Activated CD4-positive, CD25-positive, alpha-beta regulatory T cell treated with anti-CD3 and anti-CD28 coated beads, Interleukin-2, amount 50 U/mL, for 16 hours (primary cell): Measurements from ENCODE around the gene DNM3.

Source experiments
- DNase-seq: peaks from one replicate; pipeline ENCODE4 v3.0.0-alpha.2; 2020; ENCODE audit warnings: low read depth, low spot score

DNM3 gene

DNA sequence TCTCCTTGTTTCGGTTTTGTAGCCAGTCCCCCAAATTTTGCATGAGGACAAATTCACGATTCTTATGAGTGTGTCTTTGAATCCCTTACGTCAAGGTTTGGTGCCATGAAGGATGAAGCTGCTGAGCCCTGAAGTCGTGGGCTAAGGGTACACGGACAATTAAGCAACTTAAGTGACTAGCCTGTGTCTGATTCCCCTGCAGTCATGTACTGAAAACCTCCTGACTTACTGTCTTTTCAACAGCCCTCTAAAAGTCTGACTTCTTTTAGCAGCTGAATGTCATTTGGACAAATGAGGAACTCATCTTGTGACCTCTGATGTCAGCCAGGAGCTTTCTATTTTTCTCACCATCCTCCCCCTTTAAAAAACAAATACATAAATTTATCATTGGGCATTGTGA, 552.1 kb downstream of the DNM3 start:
- no peak for DNase-seq

DNA sequence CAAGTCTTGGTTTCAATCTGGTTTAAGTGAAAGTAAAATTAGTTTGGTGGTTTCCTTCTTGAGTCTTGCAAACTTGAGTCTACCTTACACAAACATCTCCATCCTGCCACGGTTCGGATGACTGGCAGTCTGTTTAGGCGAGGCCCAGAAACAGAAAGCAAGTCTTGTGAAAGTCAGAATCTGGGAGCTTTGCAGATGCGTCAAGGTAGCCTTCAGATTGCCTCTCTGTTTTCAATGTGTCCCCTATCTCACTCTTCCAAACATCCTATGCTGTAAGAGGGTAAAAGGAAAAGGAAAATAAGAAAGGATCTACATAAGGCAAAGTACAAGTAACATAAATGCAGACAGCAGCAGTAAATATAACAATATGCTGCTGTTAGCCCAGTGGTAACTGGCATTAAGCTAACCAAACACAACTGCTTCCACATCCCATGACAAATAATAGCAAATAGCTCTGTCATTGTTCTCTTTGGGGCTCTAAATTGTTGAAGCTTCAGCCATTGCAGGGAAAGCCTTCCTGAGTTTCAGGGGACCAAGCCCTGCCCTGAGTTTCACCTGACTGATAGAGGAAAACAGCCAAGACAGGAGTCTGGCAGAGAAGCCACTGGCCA, 552.9 kb downstream of the DNM3 start:
- peak; percentile 45 for DNase-seq

DNA sequence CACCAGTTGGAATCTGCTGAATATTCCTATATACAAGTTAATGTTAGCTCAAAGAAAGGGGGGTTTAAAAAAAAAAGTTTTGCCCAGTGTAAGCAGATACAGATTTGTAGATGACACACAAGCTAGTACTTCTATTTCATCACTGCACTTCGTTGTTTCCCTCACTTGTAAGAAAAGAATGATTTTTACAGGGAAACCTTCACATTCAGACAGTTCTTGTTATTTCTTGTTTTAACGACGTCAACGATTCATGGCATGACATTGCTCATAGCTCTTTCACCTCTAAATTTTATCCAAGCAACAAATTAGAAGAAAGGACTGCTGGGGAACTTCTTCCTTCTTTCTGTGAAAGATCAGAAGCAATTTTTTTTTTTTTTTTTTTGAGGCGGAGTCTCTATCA, 553.5 kb downstream of the DNM3 start:
- DNase-seq, result no peak

DNA sequence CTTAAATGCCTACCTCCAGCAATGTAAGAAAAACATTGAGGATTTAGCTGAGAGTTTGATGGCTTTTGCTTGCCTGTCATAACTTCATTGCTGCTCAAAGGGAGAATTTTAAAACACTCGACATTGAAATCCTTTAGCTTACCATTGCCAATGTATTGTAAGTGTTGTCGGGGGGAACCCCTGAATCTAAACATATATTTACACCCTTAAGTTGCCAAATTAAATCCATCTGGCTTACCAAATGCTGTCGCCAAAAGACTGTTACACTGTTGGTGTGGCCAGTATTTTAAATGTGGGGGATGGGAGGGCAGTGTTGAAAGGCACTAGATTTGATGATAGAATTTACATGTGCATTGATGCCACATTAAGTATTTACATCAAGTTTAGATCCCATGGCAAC, 554.3 kb downstream of the DNM3 start:
- no peak for DNase-seq

DNA sequence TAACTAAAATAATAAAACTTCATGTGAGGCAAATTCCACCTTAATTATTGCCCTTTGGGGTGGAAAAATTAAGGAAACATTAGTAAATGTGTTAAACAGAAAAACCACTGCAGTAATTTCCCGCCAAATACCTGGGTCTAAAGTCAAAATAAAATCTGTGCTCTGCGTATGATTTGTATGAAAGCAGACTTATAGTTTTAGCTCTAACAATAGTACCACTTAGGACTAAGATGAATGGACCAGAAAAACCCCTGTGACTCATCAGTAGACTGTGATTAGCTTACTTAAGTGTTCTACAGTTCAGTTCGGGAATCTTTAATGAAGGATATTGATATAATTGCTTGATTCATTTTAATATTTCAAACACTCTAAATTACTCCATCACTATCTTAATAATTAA, 555.9 kb downstream of the DNM3 start:
- no peak for DNase-seq

DNA sequence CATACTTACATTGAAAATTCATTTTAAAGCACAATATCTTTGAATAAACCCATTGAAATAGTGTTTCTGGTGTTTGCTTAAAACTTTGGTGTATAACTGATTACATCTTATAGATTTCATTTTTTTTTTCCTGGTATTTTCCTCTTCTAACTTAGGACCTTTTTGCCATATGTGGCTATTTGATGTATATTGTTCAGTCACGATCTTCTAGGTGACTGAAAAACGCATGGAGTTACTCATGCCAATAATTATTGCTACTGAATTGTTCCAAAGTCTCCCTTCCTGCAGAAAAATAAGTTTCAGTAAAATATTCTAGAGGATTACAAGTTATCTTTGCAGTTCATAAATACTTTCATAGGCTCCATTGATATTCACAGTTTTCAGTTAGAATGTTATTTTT, 556.3 kb downstream of the DNM3 start:
- no peak for DNase-seq

DNA sequence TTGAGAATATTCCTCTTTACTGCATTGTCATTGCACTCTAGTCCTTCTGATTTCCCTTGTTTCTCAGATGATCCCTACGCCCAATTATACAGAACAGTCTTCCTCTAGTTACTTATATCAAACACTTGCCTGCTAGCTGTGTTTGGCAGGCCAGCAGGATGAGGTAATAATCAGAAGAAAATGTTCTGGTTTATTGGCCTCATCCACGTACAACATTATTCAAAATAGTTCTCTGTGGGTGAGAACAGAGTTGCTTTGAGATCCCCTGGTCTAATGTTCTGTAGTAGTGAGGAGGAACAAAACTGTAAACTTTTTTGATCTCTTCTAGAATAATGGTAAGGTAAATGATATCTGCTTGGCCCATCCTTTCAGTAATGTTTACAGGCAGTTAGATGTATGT, 556.9 kb downstream of the DNM3 start:
- DNase-seq, result no peak

DNA sequence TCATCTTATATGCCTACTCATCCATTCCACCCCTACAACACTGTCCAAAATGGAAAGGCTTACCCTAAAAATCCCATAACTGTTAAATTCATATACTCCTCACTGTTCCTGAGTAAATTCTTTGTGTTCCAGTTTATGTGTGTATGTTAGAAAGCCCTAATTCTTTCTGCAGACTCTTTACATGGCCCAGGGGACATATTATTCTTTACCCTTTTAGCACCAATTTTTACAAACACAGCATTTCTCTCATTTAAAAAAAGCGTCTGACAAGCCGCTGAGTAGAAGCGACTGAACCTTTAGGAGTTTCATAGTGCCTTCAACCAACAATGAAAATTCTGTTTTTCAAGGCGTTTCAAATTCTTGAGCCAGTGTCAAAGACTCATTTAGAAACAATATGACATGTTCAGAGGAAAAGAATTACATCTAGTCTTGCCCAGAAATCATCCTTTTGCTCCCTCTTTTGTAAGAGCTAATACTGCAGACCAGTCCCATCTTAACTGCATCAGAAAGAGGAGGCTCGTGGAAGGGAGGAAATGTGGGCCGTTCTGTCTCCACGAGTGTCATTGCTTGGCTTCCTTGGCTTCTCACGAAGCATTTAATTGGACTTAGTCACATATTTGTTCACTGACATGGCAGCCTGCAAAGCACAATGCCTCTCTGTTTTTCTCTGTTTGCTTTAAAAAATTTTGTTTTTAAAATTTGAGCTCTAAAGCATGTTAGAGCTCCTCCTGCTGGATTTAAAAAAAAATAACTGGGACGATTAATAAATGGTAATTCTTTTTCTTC, 557.9 kb downstream of the DNM3 start:
- DNase-seq, result no peak

DNA sequence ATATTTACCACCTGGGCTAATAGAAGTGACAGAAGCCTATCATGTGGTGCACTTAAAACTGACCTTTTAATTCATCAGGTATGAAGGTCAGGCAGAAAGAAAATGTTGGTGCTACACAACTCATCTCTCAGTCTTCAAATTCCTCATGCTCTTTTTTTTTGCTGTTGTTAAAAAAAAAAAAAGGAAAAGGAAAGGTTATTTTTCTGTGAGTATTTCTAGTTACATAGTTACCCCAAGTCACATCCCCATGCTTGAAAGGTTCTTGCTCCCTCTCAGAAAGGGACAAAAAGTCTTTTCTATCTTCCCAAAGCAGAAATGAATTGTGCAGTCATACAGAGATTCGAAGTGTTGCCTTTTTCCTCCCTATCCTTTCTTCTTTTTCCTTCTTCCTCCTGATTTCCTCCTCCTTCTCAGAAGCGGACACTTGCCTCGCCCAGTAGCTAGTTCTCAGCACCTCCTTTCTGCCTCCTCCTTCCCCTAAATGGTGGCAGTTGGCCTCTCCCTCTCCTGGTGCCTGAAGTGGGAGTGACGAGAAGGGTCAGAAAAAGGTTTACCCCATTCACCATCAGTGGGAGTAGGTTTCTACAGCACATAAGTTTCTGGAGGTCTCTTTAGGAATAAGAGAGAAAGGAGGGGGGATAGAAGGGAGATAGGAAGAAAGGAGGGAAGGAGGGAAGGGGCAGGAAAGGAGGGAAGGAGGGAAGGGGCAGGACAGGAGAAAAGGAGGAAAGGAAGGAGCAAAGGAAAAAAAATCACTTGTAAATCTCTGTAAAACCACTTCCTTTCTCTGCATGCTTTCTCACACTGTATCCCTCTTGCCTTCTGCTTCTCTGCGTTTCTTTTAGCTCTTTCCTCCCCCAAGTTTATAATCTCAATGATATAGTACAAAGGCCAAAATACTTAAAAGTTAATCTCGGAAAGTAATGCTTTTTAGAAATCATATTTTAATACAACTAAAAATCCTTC, 558.7 kb downstream of the DNM3 start:
- DNase-seq, result no peak

DNA sequence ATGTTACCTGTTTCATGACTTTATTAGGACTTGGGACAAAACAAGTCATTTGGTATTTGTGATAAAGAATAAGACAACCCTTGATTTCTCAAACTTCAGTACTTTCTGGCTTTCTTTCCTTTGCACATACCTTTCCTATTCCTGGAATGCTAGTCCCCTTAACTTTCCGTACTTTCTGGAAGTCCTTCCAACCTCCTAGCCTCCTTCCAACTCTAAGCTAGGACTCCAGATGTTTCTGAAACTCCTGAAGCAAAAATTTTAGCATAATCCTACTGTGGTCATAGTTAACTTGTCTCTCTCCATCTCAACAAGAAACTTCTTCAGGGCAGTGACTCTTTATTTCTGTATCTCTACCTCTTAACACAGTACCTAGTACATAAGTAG, 559.4 kb downstream of the DNM3 start:
- DNase-seq, result no peak

DNA sequence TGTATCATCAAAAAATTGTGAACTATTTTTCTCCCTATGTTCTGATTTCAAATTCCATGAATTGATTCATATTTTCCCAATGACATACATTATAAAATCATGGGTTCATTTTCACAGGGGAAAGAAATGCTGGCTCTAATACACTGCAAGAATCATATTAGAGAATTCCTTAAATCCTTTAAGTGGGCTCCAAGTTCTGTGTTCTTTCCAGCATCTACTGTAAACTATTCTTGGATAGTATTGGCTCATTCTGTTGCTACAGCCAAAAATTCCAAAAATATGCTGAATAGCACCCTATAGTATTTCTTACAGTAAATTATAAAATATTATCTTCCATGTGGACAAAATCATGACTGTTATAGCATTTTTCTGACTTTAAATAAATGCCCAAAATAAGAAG, 560.2 kb downstream of the DNM3 start:
- no peak for DNase-seq

DNA sequence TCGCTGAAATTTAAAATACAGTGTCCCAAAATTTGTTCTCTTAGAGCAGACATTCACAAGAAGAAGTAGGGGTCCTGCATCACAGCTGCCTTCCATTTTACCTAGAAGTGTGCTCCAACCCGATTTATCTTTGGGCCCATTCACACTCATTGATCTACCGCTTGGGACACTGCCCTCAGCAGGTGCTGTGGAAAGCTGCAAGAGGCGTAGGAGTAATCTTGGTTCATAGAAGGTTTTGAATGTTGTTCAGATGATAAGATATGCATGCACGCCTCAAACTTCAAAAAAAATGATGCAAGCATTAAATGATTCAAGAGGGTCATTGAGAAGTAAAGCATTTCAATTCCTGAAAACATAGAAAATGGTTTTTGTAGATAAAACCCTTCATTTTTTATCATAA, 560.6 kb downstream of the DNM3 start:
- DNase-seq, result no peak

DNA sequence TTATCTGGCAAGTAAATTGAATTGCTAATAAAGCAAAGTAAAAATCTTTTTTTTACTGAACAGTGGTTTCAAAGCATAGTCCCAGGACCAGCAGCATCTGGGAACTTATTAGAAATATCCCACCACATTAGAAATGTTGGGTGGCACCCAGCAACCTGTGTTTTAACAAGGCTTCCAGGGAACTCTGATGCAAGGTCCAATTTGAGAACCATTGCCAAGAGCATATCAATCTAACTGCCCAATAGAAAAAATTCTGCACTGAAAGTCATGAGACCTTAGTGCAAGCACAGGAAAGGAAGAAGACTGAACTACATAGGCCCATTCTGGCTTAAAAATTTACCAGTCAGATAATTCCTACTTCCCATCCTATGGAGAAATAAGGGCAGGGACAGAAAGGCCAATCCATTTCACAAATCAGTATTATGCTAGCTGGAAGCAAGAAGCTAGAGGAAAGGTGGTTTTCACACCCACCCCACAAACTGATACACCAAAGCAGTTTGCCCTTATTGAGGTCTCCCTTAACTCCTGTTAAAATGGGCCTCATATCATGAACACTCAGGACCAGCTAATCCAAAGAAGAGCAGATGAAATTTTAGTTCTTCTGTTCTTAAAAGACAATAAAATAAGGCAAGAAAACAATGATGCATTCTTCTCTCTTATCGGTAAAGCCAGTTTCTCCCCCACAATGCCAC, 561.7 kb downstream of the DNM3 start:
- no peak for DNase-seq

DNA sequence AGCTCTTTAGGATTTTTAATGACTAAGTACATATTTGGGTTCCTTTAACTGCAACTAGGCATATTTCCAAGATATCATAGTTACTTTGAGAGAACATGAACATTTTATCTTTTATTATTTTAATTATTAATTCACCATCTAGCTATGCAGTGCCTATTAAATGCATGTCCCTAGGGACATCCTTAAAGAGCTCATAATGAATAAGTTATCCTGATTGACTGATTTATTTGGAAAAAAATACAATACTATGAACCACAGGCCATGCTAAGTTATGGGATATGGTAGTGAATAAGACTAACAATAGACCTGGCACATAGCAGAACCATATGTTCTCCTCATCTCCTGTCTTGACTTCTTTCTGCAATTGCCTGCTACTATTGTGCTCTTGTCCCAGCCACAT, 562.8 kb downstream of the DNM3 start:
- DNase-seq, result no peak

DNA sequence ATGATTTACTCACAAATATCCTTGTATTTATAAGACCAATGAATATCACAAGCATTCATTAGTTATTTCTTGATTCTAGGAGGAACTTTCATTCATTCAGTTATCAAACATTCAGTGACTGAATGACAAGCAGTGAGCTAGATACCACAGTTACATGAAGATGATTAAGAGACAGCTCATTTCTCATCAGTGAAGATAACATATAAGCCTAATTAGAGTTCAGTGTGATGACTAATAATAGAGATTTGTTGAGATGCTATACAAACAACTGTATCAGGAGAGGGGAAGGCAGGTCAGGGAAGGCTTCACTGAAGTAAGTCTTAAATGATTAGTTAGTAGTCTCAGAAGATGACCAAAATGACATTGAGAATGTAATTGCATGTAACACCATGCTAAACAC, 564.6 kb downstream of the DNM3 start:
- no peak for DNase-seq

DNA sequence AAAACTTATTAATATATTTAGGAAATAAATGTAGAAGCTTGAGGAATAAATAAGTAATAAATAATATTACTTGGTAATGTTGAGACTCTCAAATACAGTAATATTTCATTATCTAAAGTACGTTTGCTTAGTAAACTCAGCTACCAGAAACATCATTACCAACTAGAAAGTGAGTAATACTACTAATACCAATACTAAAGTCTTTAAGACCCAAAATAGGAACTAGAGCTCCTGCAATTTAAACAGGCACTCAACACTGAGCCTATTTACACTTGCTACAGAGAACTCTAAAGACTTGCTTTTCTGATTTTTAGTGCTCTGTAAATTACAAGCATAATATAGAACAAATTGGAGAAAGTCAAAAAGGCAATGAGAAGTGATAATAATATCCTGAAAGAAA, 565.7 kb downstream of the DNM3 start:
- DNase-seq, result no peak

DNA sequence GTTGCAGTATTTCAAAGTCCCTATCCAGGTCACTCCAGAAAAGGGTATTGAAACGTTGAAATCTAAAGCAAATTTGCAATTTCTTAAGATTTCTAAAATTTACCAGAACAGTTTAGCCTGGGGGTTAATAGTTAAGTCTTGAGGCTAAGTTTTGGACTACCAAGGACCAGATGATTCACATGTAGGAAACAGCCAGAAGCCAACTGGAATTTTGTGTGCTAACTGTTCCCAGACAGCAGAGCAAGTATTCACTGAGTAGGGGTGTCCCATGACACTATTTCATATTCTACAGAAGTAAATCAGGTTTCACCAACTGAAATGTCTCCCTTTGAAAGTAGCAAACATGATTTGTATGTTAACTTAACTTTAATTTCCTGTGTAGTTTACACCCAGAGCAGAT, 567.7 kb downstream of the DNM3 start:
- no peak for DNase-seq

DNA sequence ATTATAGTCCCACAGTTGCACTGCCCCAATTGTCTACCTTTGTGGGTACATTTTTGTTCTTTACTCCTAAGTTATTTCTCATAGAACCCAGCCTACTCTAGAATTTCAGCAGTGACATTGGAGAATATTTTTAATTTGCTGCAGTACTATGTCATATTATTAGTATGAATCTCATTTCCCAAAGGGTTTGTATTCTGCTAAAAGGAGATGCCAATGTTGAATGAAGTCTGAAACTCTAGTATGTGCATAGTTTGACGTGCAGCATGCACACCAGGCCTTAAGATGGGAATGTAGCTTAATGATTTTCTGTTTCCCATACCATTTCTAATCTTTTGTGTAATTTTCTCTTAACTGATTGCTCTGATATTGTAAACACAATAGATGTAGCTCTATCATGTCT, 568.7 kb downstream of the DNM3 start:
- DNase-seq, result no peak

DNA sequence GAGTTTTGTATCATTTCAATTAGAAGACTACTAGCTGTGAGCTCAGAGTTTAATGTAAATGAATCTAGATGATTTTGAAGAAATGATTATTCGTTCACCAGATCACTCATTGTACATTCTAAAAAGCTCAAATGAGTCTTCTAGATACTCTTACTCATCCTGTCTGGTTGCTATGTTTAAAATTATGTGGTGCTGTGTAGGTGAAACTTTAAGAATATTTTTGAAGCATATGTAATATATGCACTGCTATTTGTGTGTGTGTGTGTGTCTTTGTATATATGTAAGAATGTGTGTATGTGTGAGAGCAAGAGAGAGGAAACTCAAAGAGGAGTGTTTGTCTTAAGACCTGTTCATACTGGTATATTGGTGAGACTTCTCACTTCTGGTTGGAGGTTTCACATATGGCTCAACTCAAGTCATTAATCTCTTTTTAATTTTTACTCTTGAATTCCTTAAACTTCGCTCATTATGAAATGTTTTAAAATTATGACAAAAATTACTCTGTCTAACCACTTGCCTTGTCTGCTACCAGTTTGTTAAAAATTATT, 570.6 kb downstream of the DNM3 start:
- no peak for DNase-seq

DNA sequence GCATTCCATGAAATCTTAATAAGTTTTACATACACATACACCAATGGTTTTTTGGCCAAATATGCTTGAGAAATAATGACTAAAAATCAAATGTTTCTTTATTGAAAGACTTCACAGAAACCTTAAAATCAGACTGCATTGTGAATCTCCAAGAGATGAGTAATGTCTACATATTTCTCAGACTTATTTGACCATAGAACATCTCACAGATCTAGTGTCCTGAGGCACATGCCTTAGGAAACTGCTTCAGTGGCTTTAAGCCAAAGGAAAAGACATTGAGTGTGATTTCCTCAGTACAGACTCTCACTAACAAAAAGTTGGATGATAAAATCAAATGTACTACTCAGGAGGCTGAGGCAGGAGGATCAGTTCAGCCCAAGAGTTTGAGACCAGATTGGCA, 573.0 kb downstream of the DNM3 start:
- DNase-seq, result no peak

DNA sequence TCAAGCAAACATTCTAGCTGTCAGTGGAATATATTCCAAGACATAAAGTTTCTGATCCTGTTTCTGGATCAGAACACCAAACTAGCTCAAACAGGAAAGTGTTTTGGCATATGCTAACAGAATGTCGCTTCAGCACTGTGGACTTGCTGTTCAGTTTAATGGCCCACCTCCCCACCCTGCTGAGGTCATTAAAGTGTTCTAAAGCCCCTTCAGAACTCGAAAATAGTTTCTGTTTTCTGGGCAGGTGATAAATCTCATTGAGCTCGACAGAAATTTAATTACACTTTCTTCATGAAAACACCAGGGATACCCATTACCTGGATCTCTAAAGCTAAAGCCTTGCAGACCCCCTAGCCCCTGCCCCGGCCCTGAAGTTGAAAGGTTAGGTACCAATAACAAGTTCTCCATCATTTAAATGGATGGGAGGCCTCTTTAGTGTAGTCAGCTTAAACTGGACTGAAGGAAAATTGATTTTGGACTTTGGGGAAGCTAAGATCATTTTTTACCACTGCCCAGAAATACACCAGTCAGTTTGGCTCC, 575.3 kb downstream of the DNM3 start:
- DNase-seq, result no peak
